ENCODE data around the gene TMEM175.
"Not testable (repeated sequence)": the region's sequence is repeated elsewhere in the genome, so short reads cannot be mapped to it uniquely, and the experiment has no call there.

The TMEM175 gene

GRCh38 chr4:917466-917865 is 14.8 kb upstream of the TMEM175 start:
- no peak for DNase-seq
- Histone ChIP-seq H3K4me3 (ENCODE audit: low read depth, low read length) (no peak overlapping the region), H3K4me1 (no peaks in the 10 kb centered on the region), H3K9me3 (no peaks in the 10 kb centered on the region; the same call in 1 of the 2 replicates), H3K36me3 (no peaks in the 10 kb centered on the region), H3K27me3 (no peaks in the 10 kb centered on the region)
- no peak for TF ChIP-seq CTCF (IDR thresholded peaks at IDR 0.05; ENCODE audit: low read depth, low read length)

GRCh38 chr4:917992-918391 is 14.3 kb upstream of the TMEM175 start:
- no peaks in the 10 kb centered on the region for H3K36me3 ChIP-seq
- no peaks in the 10 kb centered on the region for H3K4me1 ChIP-seq
- H3K9me3 ChIP-seq = no peaks in the 10 kb centered on the region; the same call in 1 of the 2 replicates
- TF ChIP-seq CTCF (IDR thresholded peaks at IDR 0.05; ENCODE audit: low read depth, low read length) = no peak
- no peaks in the 10 kb centered on the region for H3K27me3 ChIP-seq
- no peak overlapping the region for H3K4me3 ChIP-seq (ENCODE audit: low read depth, low read length)
- no peak for DNase-seq

GRCh38 chr4:918591-918990 is 13.7 kb upstream of the TMEM175 start:
- not testable (repeated sequence) for H3K36me3 ChIP-seq; H3K27me3 ChIP-seq; H3K4me1 ChIP-seq; H3K4me3 ChIP-seq (ENCODE audit: low read depth, low read length); H3K9me3 ChIP-seq; DNase-seq

GRCh38 chr4:919004-919680 is 13.1 kb upstream of the TMEM175 start:
- not testable (repeated sequence) for H3K4me1 ChIP-seq; H3K36me3 ChIP-seq; DNase-seq; H3K27me3 ChIP-seq; H3K4me3 ChIP-seq (ENCODE audit: low read depth, low read length); H3K9me3 ChIP-seq

GRCh38 chr4:921830-922331 is 10.4 kb upstream of the TMEM175 start:
- H3K9me3 ChIP-seq = no peaks in the 10 kb centered on the region; the same call in 1 of the 2 replicates
- H3K27me3 ChIP-seq = no peaks in the 10 kb centered on the region
- no peak for DNase-seq
- no peaks in the 10 kb centered on the region for H3K36me3 ChIP-seq
- H3K4me3 ChIP-seq (ENCODE audit: low read depth, low read length) = no peak overlapping the region
- no peak for TF ChIP-seq CTCF (IDR thresholded peaks at IDR 0.05; ENCODE audit: low read depth, low read length)
- peaks cover 3% of the 10 kb centered on the region; the same call in 1 of the 2 replicates for H3K4me1 ChIP-seq

- H3K4me3 ChIP-seq (ENCODE audit: low read depth, low read length) = no peak overlapping the region
Measured at GRCh38 chr4:924107-925096, 7.9 kb upstream of the TMEM175 start.

More at GRCh38 chr4:924107-925096, 7.9 kb upstream of the TMEM175 start:
- no peaks in the 10 kb centered on the region for H3K36me3 ChIP-seq
- peaks cover 3% of the 10 kb centered on the region; the same call in 1 of the 2 replicates for H3K4me1 ChIP-seq
- no peak for TF ChIP-seq CTCF (IDR thresholded peaks at IDR 0.05; ENCODE audit: low read depth, low read length)
- no peaks in the 10 kb centered on the region for H3K9me3 ChIP-seq
- H3K27me3 ChIP-seq = no peaks in the 10 kb centered on the region
- DNase-seq = no peak
